ENCODE data around the gene RELB. TPM values are rescaled to one million over a fixed set of nuclear protein-coding genes. Genes with fewer than 3 reads are reported as not detected.

The RELB gene
- polyA plus RNA-seq, 5 donors, result 3.4 to 6.9 (median 4.7) TPM

- no peak for DNase-seq
Observed at GRCh38 chr19:45019187-45019586, 17.9 kb downstream of the RELB start.

GRCh38 chr19:45020071-45020470 is 18.8 kb downstream of the RELB start:
- DNase-seq, result no peak

- no peak for DNase-seq
Observed at GRCh38 chr19:45021971-45022370, 20.7 kb downstream of the RELB start.

- no peak for DNase-seq
Observed at GRCh38 chr19:45023048-45023447, 21.8 kb downstream of the RELB start.

- DNase-seq, result no peak
Observed at GRCh38 chr19:45025264-45025663, 24.0 kb downstream of the RELB start.

- no peak for DNase-seq
Observed at GRCh38 chr19:45027371-45027770, 26.1 kb downstream of the RELB start.

GRCh38 chr19:45030825-45031224 is 29.6 kb downstream of the RELB start:
- DNase-seq, result no peak

- no peak for DNase-seq
Observed at GRCh38 chr19:45032421-45032820, 31.2 kb downstream of the RELB start.

GRCh38 chr19:45035755-45036154 is 34.5 kb downstream of the RELB start:
- DNase-seq, result no peak

GRCh38 chr19:45037393-45038169 is 36.3 kb downstream of the RELB start:
- no peak for DNase-seq

GRCh38 chr19:45038931-45039893 is 37.9 kb downstream of the RELB start, which contains the start of gene CLASRP:
CLASRP (plus strand) TSS chr19:45039045; CDS start chr19:45040213, 1,168 bp downstream.
- peak; percentile 91 for DNase-seq

GRCh38 chr19:45040059-45040771 is 39.0 kb downstream of the RELB start:
- DNase-seq, result no peak

- DNase-seq, result no peak
Observed at GRCh38 chr19:45041125-45041524, 39.9 kb downstream of the RELB start.

- DNase-seq, result no peak
Observed at GRCh38 chr19:45045671-45046353, 44.5 kb downstream of the RELB start.

GRCh38 chr19:45046355-45046754 is 45.1 kb downstream of the RELB start:
- DNase-seq, result no peak

GRCh38 chr19:45047188-45047797 is 46.0 kb downstream of the RELB start:
- DNase-seq, result no peak

- DNase-seq, result no peak
Observed at GRCh38 chr19:45049073-45049736, 47.9 kb downstream of the RELB start.

GRCh38 chr19:45050036-45050435 is 48.8 kb downstream of the RELB start:
- no peak for DNase-seq

GRCh38 chr19:45051929-45052579 is 50.8 kb downstream of the RELB start:
- no peak for DNase-seq

- DNase-seq, result no peak
Observed at GRCh38 chr19:45056831-45057230, 55.6 kb downstream of the RELB start.

Data from right lung (tissue), 5 donors.